ENCODE measurements around the gene LRBA.

- TF ChIP-seq CTCF (IDR thresholded peaks at IDR 0.05 in 4 of 5, conservative IDR thresholded peaks at IDR 0.05 in 1 of 5) (no peak), POLR2A (IDR thresholded peaks at IDR 0.05) (no peak)
Observed at GRCh38 chr4:150310159-150310895, 704.8 kb downstream of the LRBA start.

Measured in gastrocnemius medialis (tissue), 4 donors.